ENCODE data around the gene SLC5A9.
"Not testable (repeated sequence)": the region's sequence is repeated elsewhere in the genome, so short reads cannot be mapped to it uniquely, and the experiment has no call there.

Gene SLC5A9

GRCh38 chr1:48258106-48258505 is 35.6 kb downstream of the SLC5A9 start:
- no peak for DNase-seq (ENCODE audit: low spot score)
- TF ChIP-seq CTCF (IDR thresholded peaks at IDR 0.05; ENCODE audit: extremely low read depth, insufficient read depth, missing control alignments): no peak
- in situ Hi-C loops (cut with MboI; ENCODE audit: low pct_unique_long_range_greater_than_20kb, low sequenced_read_pairs, unreplicated experiment): no loop called here

- in situ Hi-C loops (cut with MboI; ENCODE audit: low pct_unique_long_range_greater_than_20kb, low sequenced_read_pairs, unreplicated experiment): no loop called here
- DNase-seq (ENCODE audit: low spot score): no peak
- TF ChIP-seq CTCF (IDR thresholded peaks at IDR 0.05; ENCODE audit: extremely low read depth, insufficient read depth, missing control alignments): no peak
Observed at GRCh38 chr1:48261881-48262400, 39.4 kb downstream of the SLC5A9 start.

- no peak for DNase-seq (ENCODE audit: low spot score)
- TF ChIP-seq CTCF (IDR thresholded peaks at IDR 0.05; ENCODE audit: extremely low read depth, insufficient read depth, missing control alignments): no peak
- in situ Hi-C loops (cut with MboI; ENCODE audit: low pct_unique_long_range_greater_than_20kb, low sequenced_read_pairs, unreplicated experiment): no loop called here
Observed at GRCh38 chr1:48263041-48263440, 40.5 kb downstream of the SLC5A9 start.

GRCh38 chr1:48266576-48266975 is 44.1 kb downstream of the SLC5A9 start:
- no peak for DNase-seq (ENCODE audit: low spot score)

GRCh38 chr1:48277437-48277836 is 54.9 kb downstream of the SLC5A9 start:
- in situ Hi-C loops (cut with MboI; ENCODE audit: low pct_unique_long_range_greater_than_20kb, low sequenced_read_pairs, unreplicated experiment); DNase-seq (ENCODE audit: low spot score): not testable (repeated sequence)

More at GRCh38 chr1:48266576-48266975, 44.1 kb downstream of the SLC5A9 start:
- in situ Hi-C loops (cut with MboI; ENCODE audit: low pct_unique_long_range_greater_than_20kb, low sequenced_read_pairs, unreplicated experiment): no loop called here
- no peak for TF ChIP-seq CTCF (IDR thresholded peaks at IDR 0.05; ENCODE audit: extremely low read depth, insufficient read depth, missing control alignments)

GRCh38 chr1:48282329-48282728 is 59.8 kb downstream of the SLC5A9 start:
- in situ Hi-C loops (cut with MboI; ENCODE audit: low pct_unique_long_range_greater_than_20kb, low sequenced_read_pairs, unreplicated experiment); DNase-seq (ENCODE audit: low spot score): not testable (repeated sequence)

GRCh38 chr1:48284696-48285420 is 62.3 kb downstream of the SLC5A9 start:
- in situ Hi-C loops (cut with MboI; ENCODE audit: low pct_unique_long_range_greater_than_20kb, low sequenced_read_pairs, unreplicated experiment); DNase-seq (ENCODE audit: low spot score): not testable (repeated sequence)

GRCh38 chr1:48285525-48285924 is 63.0 kb downstream of the SLC5A9 start:
- in situ Hi-C loops (cut with MboI; ENCODE audit: low pct_unique_long_range_greater_than_20kb, low sequenced_read_pairs, unreplicated experiment): no loop called here
- TF ChIP-seq CTCF (IDR thresholded peaks at IDR 0.05; ENCODE audit: extremely low read depth, insufficient read depth, missing control alignments): no peak
- no peak for DNase-seq (ENCODE audit: low spot score)

Data from GM13977 (cell line).